Stimulated activated CD4-positive, alpha-beta T cell treated with anti-CD3 and anti-CD28 coated beads, Interleukin-4, amount 100 ng/mL, for 24 hours (primary cell): ENCODE data around the gene DPF3.

Source experiments
- DNase-seq: peaks from one replicate; pipeline ENCODE4 v3.0.0-alpha.2; 2020

Gene DPF3

GRCh38 chr14:72588521-72588920 lies 305.4 kb downstream of the DPF3 start:
- DNase-seq: no peak

- DNase-seq: no peak
These were observed 310.3 kb downstream of the DPF3 start for GRCh38 chr14:72583316-72584272.

GRCh38 chr14:72582582-72582981 lies 311.3 kb downstream of the DPF3 start:
- no peak for DNase-seq

- no peak for DNase-seq
These were observed 315.4 kb downstream of the DPF3 start for GRCh38 chr14:72578514-72578913.

- DNase-seq: no peak
These were observed 316.4 kb downstream of the DPF3 start for GRCh38 chr14:72577521-72577920.

- no peak for DNase-seq
These were observed 317.6 kb downstream of the DPF3 start for GRCh38 chr14:72576258-72576657.

GRCh38 chr14:72574715-72575114 lies 319.2 kb downstream of the DPF3 start:
- no peak for DNase-seq

- DNase-seq: no peak
These were observed 320.0 kb downstream of the DPF3 start for GRCh38 chr14:72573725-72574417.
